GM12878 (cell line): Measurements from ENCODE around the gene REEP1. TPM values are rescaled to one million over a fixed set of nuclear protein-coding genes. Genes with fewer than 3 reads are reported as not detected.
A peak's percentile ranks its signal among the peaks of the same experiment; 100 is the strongest.

ENCODE experiments used
- ATAC-seq: fragments of 200-7000 bp; cut with Tn5 transposase; 3 replicates; pipeline ENCODE4 v1.9.1; 2020; ENCODE audit warnings: mild to moderate bottlenecking, moderate library complexity
- BruUV-seq: library from RNA; stranded (reverse); fragments of 400-500 nt; replicated peaks from 2 replicates; lab custom pipeline; 2021; lab: Mats Ljungman, UMichigan
- CTCF ChIA-PET: fragments of 300-600 bp; sonication (Branson Sonifier 250); formaldehyde crosslinking; extraction: SDS; loops from one replicate; lab custom pipeline; 2021; ENCODE audit warnings: inconsistent platforms; lab: Yijun Ruan, JAX
- POLR2A ChIA-PET: fragments of 350-600 bp; formaldehyde crosslinking; extraction: SDS; loops from one replicate; lab custom pipeline; 2021; ENCODE audit warnings: inconsistent platforms; lab: Charles Lee
- RAD21 ChIA-PET: fragments of 300-600 bp; sonication (Branson Sonifier 250); formaldehyde crosslinking; loops from one replicate; lab custom pipeline; 2023; ENCODE audit warnings: antibody characterized with exemption; ENCODE audit not compliant: unreplicated experiment; lab: Charles Lee
- SMC1A ChIA-PET: fragments of 300-600 bp; sonication (Branson Sonifier 250); formaldehyde crosslinking; loops from one replicate; lab custom pipeline; 2023; ENCODE audit not compliant: unreplicated experiment, uncharacterized antibody; lab: Charles Lee
- DNase-seq: peaks from one replicate; pipeline ENCODE4 v3.0.0-alpha.2; 2011; ENCODE audit warnings: low read depth, low spot score
- FAIRE-seq: peaks from 3 replicates; lab custom pipeline; 2011; peaks lifted over from hg19 to GRCh38; lab: Jason Lieb, UNC
- H2AFZ ChIP-seq: 2 replicates; pipeline ENCODE4 v1.6.0; 2011; ENCODE audit warnings: low read depth, low read length, control low read depth; ENCODE audit not compliant: control insufficient read depth
- H3K27ac ChIP-seq: 2 replicates; pipeline ENCODE4 v1.5.1; 2011; ENCODE audit warnings: control low read depth; ENCODE audit not compliant: control insufficient read depth, insufficient read depth
- H3K27me3 ChIP-seq, 2 experiments: replicated peaks in 1 of 2; 2 replicates each; pipeline versions ENCODE4 v1.6.0 to v1.6.1; 2011; ENCODE audit warnings: low read length in 1 of 2; ENCODE audit not compliant: control insufficient read depth in 2 of 2, insufficient read depth in 2 of 2
- H3K36me3 ChIP-seq, 2 experiments: 2 replicates each; pipeline ENCODE4 v1.5.1; 2011; ENCODE audit warnings: low read length in 1 of 2; ENCODE audit not compliant: control insufficient read depth in 2 of 2, insufficient read depth in 2 of 2
- H3K4me1 ChIP-seq: 2 replicates; pipeline ENCODE4 v1.6.1; 2011; ENCODE audit warnings: mild to moderate bottlenecking, low read length, moderate library complexity, mixed read lengths; ENCODE audit not compliant: control insufficient read depth, insufficient read depth
- H3K4me2 ChIP-seq: 2 replicates; pipeline ENCODE4 v1.6.0; 2011; ENCODE audit warnings: control low read depth; ENCODE audit not compliant: control insufficient read depth, insufficient read depth
- H3K4me3 ChIP-seq: fragments of 200-600 bp; sonication (generic); 2 replicates; pipeline ENCODE4 v1.5.1; 2016
- H3K79me2 ChIP-seq: 2 replicates; pipeline ENCODE4 v1.6.0; 2011; ENCODE audit warnings: low read length; ENCODE audit not compliant: control insufficient read depth, insufficient read depth
- H3K9ac ChIP-seq: 2 replicates; pipeline ENCODE4 v1.8.0; 2011; ENCODE audit warnings: low read length, control low read depth, mixed read lengths; ENCODE audit not compliant: control insufficient read depth, insufficient read depth
- H3K9me3 ChIP-seq: replicated peaks from 3 replicates; pipeline ENCODE4 v1.5.1; 2011; ENCODE audit warnings: mild to moderate bottlenecking, low read length; ENCODE audit not compliant: control insufficient read depth, insufficient read depth
- H4K20me1 ChIP-seq: 2 replicates; pipeline ENCODE4 v1.6.0; 2011; ENCODE audit not compliant: control insufficient read depth, insufficient read depth
- BRCA1 ChIP-seq: IDR thresholded peaks from 2 replicates; pipeline ENCODE4 v1.6.1; 2011; ENCODE audit warnings: low read depth, low read length, improper control_type of control experiment
- MXI1 ChIP-seq: fragments of 150-350 bp; IDR thresholded peaks from 2 replicates; pipeline ENCODE4 v1.6.1; 2011; ENCODE audit warnings: low read depth, mild to moderate bottlenecking, inconsistent platforms, low read length, improper control_type of control experiment
- PAX5 ChIP-seq: IDR thresholded peaks from 2 replicates; pipeline ENCODE4 v1.6.1; 2011; ENCODE audit warnings: low read depth, low read length, borderline replicate concordance
- PAX8 ChIP-seq: fragments of 450-650 bp; IDR thresholded peaks from 2 replicates; pipeline ENCODE4 v1.6.1; 2017; ENCODE audit warnings: mild to moderate bottlenecking, moderate library complexity
- POLR2AphosphoS5 ChIP-seq: IDR thresholded peaks from 2 replicates; pipeline ENCODE4 v1.6.1; 2011; ENCODE audit warnings: mild to moderate bottlenecking, low read length, inconsistent platforms
- RAD21 ChIP-seq: IDR thresholded peaks from 2 replicates; pipeline ENCODE4 v1.6.1; 2011; ENCODE audit warnings: mild to moderate bottlenecking, low read depth, low read length, moderate library complexity; ENCODE audit not compliant: insufficient read depth
- SUPT20H ChIP-seq: IDR thresholded peaks from 2 replicates; pipeline ENCODE4 v1.6.1; 2011; ENCODE audit warnings: low read depth, mild to moderate bottlenecking, low read length, moderate library complexity, borderline replicate concordance; ENCODE audit not compliant: control insufficient read depth
- ZZZ3 ChIP-seq: IDR thresholded peaks from 2 replicates; pipeline ENCODE4 v1.6.1; 2011; ENCODE audit warnings: low read depth; ENCODE audit not compliant: control insufficient read depth, insufficient read length
- WGBS: methylation state at CpG from one replicate; pipeline ENCODE4 v1.1.6; 2016; ENCODE audit warnings: low lambda C conversion rate; ENCODE audit not compliant: insufficient replicate concordance, insufficient coverage; ENCODE audit errors: missing lambda C conversion rate; 5-methylcytosine and 5-hydroxymethylcytosine counted together
- in situ Hi-C: fragments of 300-500 bp; cut with MboI; formaldehyde crosslinking; loops from 9 replicates; pipeline ENCODE4 v1.14.3; 2018; ENCODE audit warnings: mixed read lengths
- intact Hi-C: fragments of 100-400 bp; cut with micrococcal nuclease; formaldehyde crosslinking; loops from one replicate; pipeline ENCODE4 v1.14.2; 2022; ENCODE audit not compliant: unreplicated experiment
- polyA plus RNA-seq, 11 experiments: library from polyadenylated mRNA; depleted of rRNA in 4 of 11; unstranded in 6 of 11; stranded (reverse) in 5 of 11; fragments of >200 nt; fragmentation: Nextera tagmentation in 4 of 11; fragmentation: Illumina TruSeq in 1 of 11; extraction: Ambion mirVana in 4 of 11; extraction: Trizol in 1 of 11; gene quantifications; 1 replicate in 1 of 11; 2 replicates in 10 of 11; pipeline versions ENCODE4 v1.2.1 to v1.2.3, GENCODE V29; 2011 to 2016; ENCODE audit warnings: inconsistent platforms in 2 of 11, missing spikeins in 2 of 11, low read depth in 1 of 11
- total RNA-seq, 4 experiments: library from RNA; depleted of rRNA in 3 of 4; stranded (reverse); fragments of >200 nt in 3 of 4; fragmentation: Illumina TruSeq in 1 of 4; extraction: Trizol in 1 of 4; gene quantifications; 2 replicates each; pipeline versions ENCODE4 v1.2.1 to v1.2.3, GENCODE V29; 2013 to 2021
- TF ChIP-seq, protein P1 (sequence below): IDR thresholded peaks from 2 replicates; pipeline ENCODE4 v1.6.1; 2011; ENCODE audit warnings: mild to moderate bottlenecking, low read depth, low read length, moderate library complexity; ENCODE audit not compliant: insufficient replicate concordance
- TF ChIP-seq, protein P2 (sequence below): fragments of 450-650 bp; IDR thresholded peaks from 2 replicates; pipeline ENCODE4 v1.6.1; 2018; ENCODE audit warnings: borderline replicate concordance, mild to moderate bottlenecking; ENCODE audit not compliant: partially characterized antibody
- TF ChIP-seq, protein P3 (sequence below): IDR thresholded peaks from 2 replicates; pipeline ENCODE4 v1.6.1; 2012; ENCODE audit warnings: low read depth, low read length, improper control_type of control experiment

Gene REEP1
- total and polyA plus RNA-seq, 10 of the 15 experiments (the other 5 are each of a cell fraction or from before 2014, with no cell fraction given): 0.02 to 0.30 (median 0.09) TPM; not detected in 1

DNA sequence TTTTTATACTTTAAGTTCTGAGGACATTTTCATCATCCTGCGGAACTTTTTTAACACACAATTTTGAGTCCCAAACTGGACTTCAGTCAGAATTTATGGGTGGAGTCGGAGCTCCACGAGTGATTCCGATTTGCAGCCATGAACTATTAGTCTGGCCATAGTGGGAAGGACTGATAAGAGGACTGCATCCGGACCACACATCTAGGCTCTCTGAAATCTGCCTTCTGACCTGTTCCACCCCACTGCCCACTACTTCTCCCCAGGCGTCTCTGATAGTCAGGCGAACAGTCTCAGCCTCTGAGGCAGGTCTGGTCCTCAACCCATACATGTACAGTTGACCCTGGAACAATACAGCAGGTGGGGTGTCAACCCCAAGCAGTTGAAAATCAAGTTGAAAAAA lies 133.0 kb downstream of the REEP1 start:
- in situ Hi-C loops: no loop called here
- RAD21 ChIA-PET: interaction anchor here (2.3 kb wide), 1 partner anchor 17 kb away, joined by 5 read pairs; no protein-coding TSS in a partner anchor
- no peak overlapping the region for H3K9ac ChIP-seq

More for the DNA sequence above, 133.0 kb downstream of the REEP1 start:
- no peak for DNase-seq
- TF ChIP-seq PAX8 (no peak), MXI1 (no peak), POLR2AphosphoS5 (no peak), PAX5 (no peak), ZZZ3 (no peak), BRCA1 (no peak), RAD21 (no peak), SUPT20H (no peak)
- TF ChIP-seq, protein P1, sequence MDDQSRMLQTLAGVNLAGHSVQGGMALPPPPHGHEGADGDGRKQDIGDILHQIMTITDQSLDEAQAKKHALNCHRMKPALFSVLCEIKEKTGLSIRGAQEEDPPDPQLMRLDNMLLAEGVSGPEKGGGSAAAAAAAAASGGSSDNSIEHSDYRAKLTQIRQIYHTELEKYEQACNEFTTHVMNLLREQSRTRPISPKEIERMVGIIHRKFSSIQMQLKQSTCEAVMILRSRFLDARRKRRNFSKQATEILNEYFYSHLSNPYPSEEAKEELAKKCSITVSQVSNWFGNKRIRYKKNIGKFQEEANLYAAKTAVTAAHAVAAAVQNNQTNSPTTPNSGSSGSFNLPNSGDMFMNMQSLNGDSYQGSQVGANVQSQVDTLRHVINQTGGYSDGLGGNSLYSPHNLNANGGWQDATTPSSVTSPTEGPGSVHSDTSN: no peak
- TF ChIP-seq, protein P2, sequence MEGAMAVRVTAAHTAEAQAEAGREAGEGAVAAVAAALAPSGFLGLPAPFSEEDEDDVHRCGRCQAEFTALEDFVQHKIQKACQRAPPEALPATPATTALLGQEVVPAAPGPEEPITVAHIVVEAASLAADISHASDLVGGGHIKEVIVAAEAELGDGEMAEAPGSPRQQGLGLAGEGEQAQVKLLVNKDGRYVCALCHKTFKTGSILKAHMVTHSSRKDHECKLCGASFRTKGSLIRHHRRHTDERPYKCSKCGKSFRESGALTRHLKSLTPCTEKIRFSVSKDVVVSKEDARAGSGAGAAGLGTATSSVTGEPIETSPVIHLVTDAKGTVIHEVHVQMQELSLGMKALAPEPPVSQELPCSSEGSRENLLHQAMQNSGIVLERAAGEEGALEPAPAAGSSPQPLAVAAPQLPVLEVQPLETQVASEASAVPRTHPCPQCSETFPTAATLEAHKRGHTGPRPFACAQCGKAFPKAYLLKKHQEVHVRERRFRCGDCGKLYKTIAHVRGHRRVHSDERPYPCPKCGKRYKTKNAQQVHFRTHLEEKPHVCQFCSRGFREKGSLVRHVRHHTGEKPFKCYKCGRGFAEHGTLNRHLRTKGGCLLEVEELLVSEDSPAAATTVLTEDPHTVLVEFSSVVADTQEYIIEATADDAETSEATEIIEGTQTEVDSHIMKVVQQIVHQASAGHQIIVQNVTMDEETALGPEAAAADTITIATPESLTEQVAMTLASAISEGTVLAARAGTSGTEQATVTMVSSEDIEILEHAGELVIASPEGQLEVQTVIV: no peak
- TF ChIP-seq, protein P3, sequence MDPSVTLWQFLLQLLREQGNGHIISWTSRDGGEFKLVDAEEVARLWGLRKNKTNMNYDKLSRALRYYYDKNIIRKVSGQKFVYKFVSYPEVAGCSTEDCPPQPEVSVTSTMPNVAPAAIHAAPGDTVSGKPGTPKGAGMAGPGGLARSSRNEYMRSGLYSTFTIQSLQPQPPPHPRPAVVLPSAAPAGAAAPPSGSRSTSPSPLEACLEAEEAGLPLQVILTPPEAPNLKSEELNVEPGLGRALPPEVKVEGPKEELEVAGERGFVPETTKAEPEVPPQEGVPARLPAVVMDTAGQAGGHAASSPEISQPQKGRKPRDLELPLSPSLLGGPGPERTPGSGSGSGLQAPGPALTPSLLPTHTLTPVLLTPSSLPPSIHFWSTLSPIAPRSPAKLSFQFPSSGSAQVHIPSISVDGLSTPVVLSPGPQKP: no peak
- ATAC-seq: peak; percentile 45; the same call in 2 of the 3 replicates
- Histone ChIP-seq H3K27ac (no peak overlapping the region), H3K27me3 (no peaks in the 10 kb centered on the region), H3K4me3 (no peak overlapping the region), H3K4me2 (no peak overlapping the region), H2AFZ (no peak overlapping the region), H3K36me3 (peaks cover 0 to 12% of the 10 kb centered on the region in 2 experiments; a peak in 2 of 4 replicates), H3K9me3 (no peaks in the 10 kb centered on the region; the same call in 2 of the 3 replicates), H3K79me2 (peaks cover 35% of the 10 kb centered on the region), H3K4me1 (peaks cover 8% of the 10 kb centered on the region), H4K20me1 (no peaks in the 10 kb centered on the region)
- CTCF ChIA-PET: interaction anchor here (0.6 to 1.4 kb wide), 4 partner anchors 11 to 19 kb away, joined by 3 to 8 read pairs (median 3); no protein-coding TSS in a partner anchor
- POLR2A ChIA-PET: interaction anchor here (0.6 kb wide), 1 partner anchor 43 kb away, joined by 6 read pairs; no protein-coding TSS in a partner anchor
- intact Hi-C loops: no loop called here
- WGBS: 83% methylated on average over 7 of the region's 7 CpGs
- SMC1A ChIA-PET: interaction anchor here (1.1 to 2.2 kb wide), 5 partner anchors 8 to 377 kb away, joined by 3 to 8 read pairs (median 5); no protein-coding TSS in a partner anchor
- no TSS peak for BruUV-seq
- no peak for FAIRE-seq
